ENCODE data around the gene DIP2C. TPM values are rescaled to one million over a fixed set of nuclear protein-coding genes. Genes with fewer than 3 reads are reported as not detected.

The DIP2C gene
- total RNA-seq, 4 donors from 2014 or later: 13.4 to 32.0 (median 18.4) TPM

DNA sequence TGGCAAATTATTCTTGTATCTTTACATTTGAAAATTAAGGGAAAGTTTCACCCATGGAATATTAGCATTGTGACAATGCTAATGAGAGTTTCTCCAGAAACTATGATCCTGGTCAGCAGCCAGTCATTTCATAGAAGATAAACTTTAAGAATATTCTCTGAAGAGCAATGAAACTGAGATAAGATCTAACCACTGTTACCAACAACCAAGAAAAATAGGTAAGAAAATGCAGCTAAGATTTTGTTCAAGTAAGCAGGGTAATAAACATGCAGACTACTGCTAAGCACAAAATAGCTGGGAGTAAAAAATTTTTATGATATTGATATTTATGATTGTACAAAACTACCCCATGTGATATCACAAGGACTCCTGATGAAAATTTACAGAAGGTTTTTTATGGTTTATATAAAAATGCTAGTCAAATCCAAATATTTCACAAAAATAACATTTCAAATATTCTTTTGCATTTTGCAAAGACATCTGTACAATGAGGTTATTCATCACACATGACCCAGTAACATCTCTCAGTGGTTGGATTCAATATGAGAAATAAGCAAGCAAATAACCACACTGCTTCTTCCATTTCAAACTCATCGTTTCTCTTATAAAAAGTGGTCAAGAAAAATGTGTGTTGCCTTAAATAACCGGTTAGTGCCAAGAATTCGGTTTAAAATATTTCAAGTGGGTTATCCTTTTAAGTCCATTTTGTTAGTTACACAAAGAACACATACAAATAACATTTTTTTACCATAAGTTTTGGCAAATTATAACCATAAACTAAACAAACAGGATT lies 251.6 kb downstream of the DIP2C start:
- no peaks in the 10 kb centered on the region for H3K36me3 ChIP-seq
- WGBS, 2 donors (ENCODE audit: low coverage in 1 of 2): 72 to 73% methylated on average over 3 of the region's 3 CpGs
- H3K27me3 ChIP-seq: no peaks in the 10 kb centered on the region
- peaks cover 0 to 5% (median 0%) of the 10 kb centered on the region in 4 donors for H3K4me1 ChIP-seq
- intact Hi-C loops (cut with DNase I; ENCODE audit: low total_unique reads): no loop called here
- in situ Hi-C loops (cut with MboI; ENCODE audit: low pct_ligation_motif_present in 1 of 4, low pct_unique_long_range_greater_than_20kb in 1 of 4, low sequenced_read_pairs in 3 of 4): no loop called here
- no peak overlapping the region for H3K27ac ChIP-seq
- no peak for DNase-seq
- no peak overlapping the region for H3K4me3 ChIP-seq
- no peak for TF ChIP-seq EP300 (IDR thresholded peaks at IDR 0.05; ENCODE audit: low read depth)
- TF ChIP-seq, protein P1, sequence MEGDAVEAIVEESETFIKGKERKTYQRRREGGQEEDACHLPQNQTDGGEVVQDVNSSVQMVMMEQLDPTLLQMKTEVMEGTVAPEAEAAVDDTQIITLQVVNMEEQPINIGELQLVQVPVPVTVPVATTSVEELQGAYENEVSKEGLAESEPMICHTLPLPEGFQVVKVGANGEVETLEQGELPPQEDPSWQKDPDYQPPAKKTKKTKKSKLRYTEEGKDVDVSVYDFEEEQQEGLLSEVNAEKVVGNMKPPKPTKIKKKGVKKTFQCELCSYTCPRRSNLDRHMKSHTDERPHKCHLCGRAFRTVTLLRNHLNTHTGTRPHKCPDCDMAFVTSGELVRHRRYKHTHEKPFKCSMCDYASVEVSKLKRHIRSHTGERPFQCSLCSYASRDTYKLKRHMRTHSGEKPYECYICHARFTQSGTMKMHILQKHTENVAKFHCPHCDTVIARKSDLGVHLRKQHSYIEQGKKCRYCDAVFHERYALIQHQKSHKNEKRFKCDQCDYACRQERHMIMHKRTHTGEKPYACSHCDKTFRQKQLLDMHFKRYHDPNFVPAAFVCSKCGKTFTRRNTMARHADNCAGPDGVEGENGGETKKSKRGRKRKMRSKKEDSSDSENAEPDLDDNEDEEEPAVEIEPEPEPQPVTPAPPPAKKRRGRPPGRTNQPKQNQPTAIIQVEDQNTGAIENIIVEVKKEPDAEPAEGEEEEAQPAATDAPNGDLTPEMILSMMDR (IDR thresholded peaks at IDR 0.05): no peak
- no peak for TF ChIP-seq POLR2AphosphoS5 (IDR thresholded peaks at IDR 0.05)
- TF ChIP-seq POLR2A (IDR thresholded peaks at IDR 0.05): no peak
- H3K9me3 ChIP-seq: no peaks in the 10 kb centered on the region

DNA sequence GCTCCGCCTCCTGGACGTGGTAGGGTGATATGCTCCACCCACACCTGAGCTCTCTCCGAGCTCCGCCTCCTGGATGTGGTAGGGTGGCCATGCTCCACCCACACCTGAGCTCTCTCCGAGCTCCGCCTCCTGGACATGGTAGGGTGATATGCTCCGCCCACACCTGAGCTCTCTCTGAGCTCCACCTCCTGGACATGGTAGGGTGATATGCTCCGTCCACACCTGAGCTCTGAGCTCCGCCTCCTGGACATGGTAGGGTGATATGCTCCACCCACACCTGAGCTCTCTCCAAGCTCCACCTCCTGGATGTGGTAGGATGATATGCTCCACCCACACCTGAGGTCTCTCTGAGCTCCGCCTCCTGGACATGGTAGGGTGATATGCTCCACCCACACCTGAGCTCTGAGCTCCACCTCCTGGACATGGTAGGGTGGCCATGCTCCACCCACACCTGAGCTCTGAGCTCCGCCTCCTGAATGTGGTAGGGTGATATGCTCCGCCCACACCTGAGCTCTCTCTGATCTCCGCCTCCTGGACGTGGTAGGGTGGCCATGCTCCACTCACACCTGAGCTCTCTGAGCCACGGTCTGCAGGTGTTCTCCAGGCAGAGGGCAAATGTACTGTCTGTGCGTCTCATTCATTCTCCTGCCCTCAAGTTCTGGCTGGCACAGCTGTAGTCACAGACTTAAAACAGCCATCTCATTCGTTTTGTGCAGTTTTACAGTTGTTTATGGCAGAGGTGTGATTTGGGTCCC lies 252.4 kb downstream of the DIP2C start:
- intact Hi-C loops (cut with DNase I; ENCODE audit: low total_unique reads): no loop called here
- Histone ChIP-seq H3K4me3 (no peak overlapping the region), H3K4me1 (peaks cover 0 to 5% (median 0%) of the 10 kb centered on the region in 4 donors), H3K36me3 (no peaks in the 10 kb centered on the region), H3K27me3 (no peaks in the 10 kb centered on the region), H3K27ac (no peak overlapping the region), H3K9me3 (no peaks in the 10 kb centered on the region)
- no peak for DNase-seq
- in situ Hi-C loops (cut with MboI; ENCODE audit: low pct_ligation_motif_present in 1 of 4, low pct_unique_long_range_greater_than_20kb in 1 of 4, low sequenced_read_pairs in 3 of 4): no loop called here
- 76 to 78% methylated on average over 5 to 13 of the region's 17 CpGs for WGBS, 2 donors (ENCODE audit: low coverage in 1 of 2)
- TF ChIP-seq EP300 (IDR thresholded peaks at IDR 0.05; ENCODE audit: low read depth) (no peak), POLR2A (IDR thresholded peaks at IDR 0.05) (no peak), POLR2AphosphoS5 (IDR thresholded peaks at IDR 0.05) (no peak)
- TF ChIP-seq, protein P1 (IDR thresholded peaks at IDR 0.05): no peak

GRCh38 chr10:436013-436697 lies 253.3 kb downstream of the DIP2C start:
- H3K9me3 ChIP-seq: no peaks in the 10 kb centered on the region
- 93 to 96% methylated on average over 10 to 18 of the region's 19 CpGs for WGBS, 2 donors (ENCODE audit: low coverage in 1 of 2)
- TF ChIP-seq POLR2A (IDR thresholded peaks at IDR 0.05) (no peak), EP300 (IDR thresholded peaks at IDR 0.05; ENCODE audit: low read depth) (no peak), POLR2AphosphoS5 (IDR thresholded peaks at IDR 0.05) (no peak)
- TF ChIP-seq, protein P1 (IDR thresholded peaks at IDR 0.05): no peak

DNA sequence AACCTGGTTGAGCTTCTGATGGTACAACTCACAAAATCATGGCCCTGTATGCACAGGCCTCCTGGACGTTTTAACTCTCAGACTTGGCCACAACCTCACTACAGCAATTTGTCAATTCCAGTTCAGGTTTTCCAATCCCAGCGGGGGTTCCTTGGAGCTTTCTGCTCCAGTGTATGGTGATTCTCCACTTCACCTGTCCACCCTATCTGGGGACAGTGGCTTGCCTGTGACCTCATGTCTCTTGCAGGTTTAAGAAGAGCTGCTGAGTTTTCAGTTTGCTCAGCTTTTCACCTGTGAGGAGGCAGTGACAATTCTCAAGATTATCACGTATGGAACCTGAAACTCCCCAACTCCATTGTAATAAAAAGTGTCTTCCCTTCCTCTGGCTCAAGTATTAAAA lies 254.1 kb downstream of the DIP2C start:
- in situ Hi-C loops (cut with MboI; ENCODE audit: low pct_ligation_motif_present in 1 of 4, low pct_unique_long_range_greater_than_20kb in 1 of 4, low sequenced_read_pairs in 3 of 4): no loop called here
- DNase-seq: no peak
- intact Hi-C loops (cut with DNase I; ENCODE audit: low total_unique reads): no loop called here
- 83% methylated on average over 3 of the region's 3 CpGs for WGBS, 2 donors (ENCODE audit: low coverage in 1 of 2)
- H3K27me3 ChIP-seq: no peaks in the 10 kb centered on the region
- no peaks in the 10 kb centered on the region for H3K4me1 ChIP-seq
- no peaks in the 10 kb centered on the region for H3K36me3 ChIP-seq
- H3K9me3 ChIP-seq: no peaks in the 10 kb centered on the region
- H3K27ac ChIP-seq: no peak overlapping the region
- TF ChIP-seq EP300 (IDR thresholded peaks at IDR 0.05; ENCODE audit: low read depth) (no peak), POLR2AphosphoS5 (IDR thresholded peaks at IDR 0.05) (no peak), POLR2A (IDR thresholded peaks at IDR 0.05) (no peak)
- TF ChIP-seq, protein P1 (IDR thresholded peaks at IDR 0.05): no peak
- no peak overlapping the region for H3K4me3 ChIP-seq

More at GRCh38 chr10:436013-436697, 253.3 kb downstream of the DIP2C start:
- no peaks in the 10 kb centered on the region for H3K36me3 ChIP-seq
- in situ Hi-C loops (cut with MboI; ENCODE audit: low pct_ligation_motif_present in 1 of 4, low pct_unique_long_range_greater_than_20kb in 1 of 4, low sequenced_read_pairs in 3 of 4) (no loop called here), intact Hi-C loops (cut with DNase I; ENCODE audit: low total_unique reads) (no loop called here)
- no peaks in the 10 kb centered on the region for H3K27me3 ChIP-seq
- DNase-seq: no peak
- no peak overlapping the region for H3K4me3 ChIP-seq
- H3K27ac ChIP-seq: no peak overlapping the region
- peaks cover 0 to 5% (median 0%) of the 10 kb centered on the region in 4 donors for H3K4me1 ChIP-seq

Measured in transverse colon (tissue), 4 donors.